Smooth muscle cell (in vitro differentiated cells): ENCODE results near the gene ZNF366. TPM values are rescaled to one million over a fixed set of nuclear protein-coding genes. Genes with fewer than 3 reads are reported as not detected.

Source experiments
- DNase-seq: peaks from one replicate; lab custom pipeline; 2025; ENCODE audit not compliant: unreplicated experiment; lab: John Stamatoyannopoulos, UW
- H2AFZ ChIP-seq: fragments of 200-600 bp; sonication (generic); 2 replicates; pipeline ENCODE4 v1.6.0; 2016; ENCODE audit warnings: antibody characterized with exemption, low read depth, mild to moderate bottlenecking
- H3F3A ChIP-seq: fragments of 200-600 bp; sonication (generic); 2 replicates; pipeline ENCODE4 v1.6.0; 2017; ENCODE audit warnings: antibody characterized with exemption, low read depth
- H3K27ac ChIP-seq: fragments of 200-600 bp; sonication (generic); 2 replicates; pipeline ENCODE4 v1.5.1; 2016; ENCODE audit warnings: low read depth, mild to moderate bottlenecking
- H3K27me3 ChIP-seq: fragments of 200-600 bp; sonication (generic); 2 replicates; pipeline ENCODE4 v1.6.1; 2016; ENCODE audit warnings: low read depth, mild to moderate bottlenecking
- H3K36me3 ChIP-seq: fragments of 200-600 bp; sonication (generic); 2 replicates; pipeline ENCODE4 v1.5.1; 2016; ENCODE audit warnings: low read depth
- H3K4me1 ChIP-seq: fragments of 200-600 bp; sonication (generic); 2 replicates; pipeline ENCODE4 v1.5.1; 2016; ENCODE audit warnings: low read depth
- H3K4me2 ChIP-seq: fragments of 200-600 bp; sonication (generic); 2 replicates; pipeline ENCODE4 v1.6.0; 2016; ENCODE audit warnings: mild to moderate bottlenecking
- H3K4me3 ChIP-seq: fragments of 200-600 bp; sonication (generic); 2 replicates; pipeline ENCODE4 v1.5.1; 2016; ENCODE audit warnings: mild to moderate bottlenecking
- H3K79me2 ChIP-seq: fragments of 200-600 bp; sonication (generic); 2 replicates; pipeline ENCODE4 v1.6.0; 2016; ENCODE audit warnings: low read depth, mild to moderate bottlenecking
- H3K9ac ChIP-seq: fragments of 200-600 bp; sonication (generic); 2 replicates; pipeline ENCODE4 v1.6.0; 2016; ENCODE audit warnings: low read depth
- H3K9me3 ChIP-seq: fragments of 200-600 bp; sonication (generic); replicated peaks from 2 replicates; pipeline ENCODE4 v1.5.1; 2016; ENCODE audit warnings: low read depth
- H4K20me1 ChIP-seq: fragments of 200-600 bp; sonication (generic); 2 replicates; pipeline ENCODE4 v1.6.0; 2016; ENCODE audit warnings: low read depth
- WGBS: methylation state at CpG from one replicate; pipeline ENCODE4 v1.1.7; 2016; ENCODE audit warnings: low lambda C conversion rate; 5-methylcytosine and 5-hydroxymethylcytosine counted together
- polyA plus RNA-seq: library from polyadenylated mRNA; unstranded; fragments of >200 nt; fragmentation: Nextera tagmentation; extraction: Ambion mirVana; gene quantifications from 2 replicates; pipeline ENCODE4 v1.2.1, GENCODE V29; 2016
- total RNA-seq: library from RNA; depleted of rRNA; stranded (reverse); fragments of >200 nt; gene quantifications from 2 replicates; pipeline ENCODE4 v1.2.3, GENCODE V29; 2014
- TF ChIP-seq, protein P1 (sequence below): fragments of 200-600 bp; sonication (generic); IDR thresholded peaks from 2 replicates; pipeline ENCODE4 v1.5.1; 2017; ENCODE audit warnings: borderline replicate concordance, mild to moderate bottlenecking, antibody characterized with exemption; ENCODE audit not compliant: insufficient read depth, poor library complexity, severe bottlenecking

ZNF366 gene
- total and polyA plus RNA-seq, 2 experiments from 2014 or later = not detected

DNA sequence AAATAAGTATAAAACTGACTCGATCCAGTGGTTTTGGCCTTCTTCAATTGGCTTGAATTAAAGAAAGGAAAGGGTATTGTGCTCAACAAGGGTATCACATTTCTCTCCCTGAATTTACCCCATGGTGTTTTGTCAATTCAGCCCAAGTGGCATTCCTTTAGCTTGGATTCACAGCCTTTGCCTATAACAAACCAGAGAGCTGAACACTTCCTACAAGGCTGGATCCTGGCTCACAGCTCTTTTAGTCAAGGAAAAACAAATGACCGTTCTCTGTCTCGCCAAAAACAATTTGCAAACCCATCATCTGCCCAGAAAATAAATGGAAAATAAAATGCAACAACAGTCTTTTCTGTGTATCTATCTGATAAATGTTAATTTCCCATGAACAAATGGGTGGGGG is 5.7 kb downstream of the ZNF366 start:
- no peak overlapping the region for H3K27ac ChIP-seq
- no peaks in the 10 kb centered on the region for H3K79me2 ChIP-seq
- H3K9me3 ChIP-seq = no peaks in the 10 kb centered on the region
- no peak overlapping the region for H3K4me2 ChIP-seq
- H3K9ac ChIP-seq = no peak overlapping the region
- H3K36me3 ChIP-seq = no peaks in the 10 kb centered on the region
- TF ChIP-seq, protein P1, sequence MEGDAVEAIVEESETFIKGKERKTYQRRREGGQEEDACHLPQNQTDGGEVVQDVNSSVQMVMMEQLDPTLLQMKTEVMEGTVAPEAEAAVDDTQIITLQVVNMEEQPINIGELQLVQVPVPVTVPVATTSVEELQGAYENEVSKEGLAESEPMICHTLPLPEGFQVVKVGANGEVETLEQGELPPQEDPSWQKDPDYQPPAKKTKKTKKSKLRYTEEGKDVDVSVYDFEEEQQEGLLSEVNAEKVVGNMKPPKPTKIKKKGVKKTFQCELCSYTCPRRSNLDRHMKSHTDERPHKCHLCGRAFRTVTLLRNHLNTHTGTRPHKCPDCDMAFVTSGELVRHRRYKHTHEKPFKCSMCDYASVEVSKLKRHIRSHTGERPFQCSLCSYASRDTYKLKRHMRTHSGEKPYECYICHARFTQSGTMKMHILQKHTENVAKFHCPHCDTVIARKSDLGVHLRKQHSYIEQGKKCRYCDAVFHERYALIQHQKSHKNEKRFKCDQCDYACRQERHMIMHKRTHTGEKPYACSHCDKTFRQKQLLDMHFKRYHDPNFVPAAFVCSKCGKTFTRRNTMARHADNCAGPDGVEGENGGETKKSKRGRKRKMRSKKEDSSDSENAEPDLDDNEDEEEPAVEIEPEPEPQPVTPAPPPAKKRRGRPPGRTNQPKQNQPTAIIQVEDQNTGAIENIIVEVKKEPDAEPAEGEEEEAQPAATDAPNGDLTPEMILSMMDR = no peak
- H3K4me3 ChIP-seq = no peak overlapping the region
- H4K20me1 ChIP-seq = no peaks in the 10 kb centered on the region
- no peak for DNase-seq
- no peaks in the 10 kb centered on the region for H3K27me3 ChIP-seq
- no peak overlapping the region for H2AFZ ChIP-seq
- 92% methylated on average over 3 of the region's 3 CpGs for WGBS
- no peaks in the 10 kb centered on the region for H3K4me1 ChIP-seq
- no peaks in the 10 kb centered on the region for H3F3A ChIP-seq

DNA sequence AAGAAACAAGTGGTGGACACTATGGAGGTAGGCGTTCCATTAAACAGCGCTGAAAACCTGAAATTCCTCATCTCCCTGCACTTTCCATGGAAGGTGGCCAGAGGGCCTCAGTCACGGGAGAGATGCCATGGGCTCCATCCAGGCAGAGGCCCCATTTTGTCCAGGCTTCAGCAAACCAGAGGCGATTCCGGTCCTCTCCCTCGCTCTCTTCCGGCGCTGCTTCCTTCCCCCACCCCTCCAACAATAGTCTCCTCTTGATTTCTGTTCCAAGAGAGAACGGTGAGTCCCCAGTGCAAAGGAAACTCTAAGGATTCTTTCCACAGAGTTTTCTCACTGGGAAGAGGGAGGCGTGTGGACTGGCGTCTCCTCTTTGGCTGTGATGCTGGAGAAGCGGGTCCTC is 7.5 kb downstream of the ZNF366 start:
- Histone ChIP-seq H3K36me3 (no peaks in the 10 kb centered on the region), H3K27me3 (no peaks in the 10 kb centered on the region), H3K79me2 (no peaks in the 10 kb centered on the region), H3K9ac (no peak overlapping the region), H3K4me2 (no peak overlapping the region), H3K4me1 (no peaks in the 10 kb centered on the region), H4K20me1 (no peaks in the 10 kb centered on the region), H3K9me3 (no peaks in the 10 kb centered on the region), H3K27ac (no peak overlapping the region), H3K4me3 (no peak overlapping the region), H2AFZ (no peak overlapping the region), H3F3A (no peaks in the 10 kb centered on the region)
- WGBS = 93% methylated on average over 12 of the region's 12 CpGs
- TF ChIP-seq, protein P1 = no peak
- no peak for DNase-seq

DNA sequence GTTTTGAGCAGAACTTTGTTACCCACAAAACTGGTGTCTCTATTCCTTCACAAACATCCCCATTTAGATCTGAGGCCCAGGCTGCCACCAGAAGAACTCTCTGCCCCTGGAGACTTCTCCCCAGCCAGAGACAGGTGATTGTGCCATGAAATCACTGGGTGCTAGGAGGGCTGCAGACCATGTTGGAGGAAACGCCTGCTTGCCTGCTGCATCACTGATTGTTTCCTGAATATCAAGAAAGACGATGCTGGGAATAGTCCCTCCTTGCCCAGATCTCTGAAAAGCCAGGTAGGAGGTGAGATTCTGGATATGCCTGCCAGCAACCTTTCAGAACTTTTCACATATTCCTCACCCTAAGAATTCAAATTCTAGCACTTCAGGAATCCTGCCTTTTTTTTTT is 8.1 kb downstream of the ZNF366 start:
- no peak for DNase-seq
- Histone ChIP-seq H3K4me3 (no peak overlapping the region), H3K36me3 (no peaks in the 10 kb centered on the region), H4K20me1 (no peaks in the 10 kb centered on the region), H3K27ac (no peak overlapping the region), H3K9me3 (no peaks in the 10 kb centered on the region), H3F3A (no peaks in the 10 kb centered on the region), H3K4me2 (no peak overlapping the region), H3K27me3 (no peaks in the 10 kb centered on the region), H3K9ac (no peak overlapping the region), H3K79me2 (no peaks in the 10 kb centered on the region), H2AFZ (no peak overlapping the region), H3K4me1 (no peaks in the 10 kb centered on the region)
- TF ChIP-seq, protein P1 = no peak
- 86% methylated on average over 2 of the region's 2 CpGs for WGBS

DNA sequence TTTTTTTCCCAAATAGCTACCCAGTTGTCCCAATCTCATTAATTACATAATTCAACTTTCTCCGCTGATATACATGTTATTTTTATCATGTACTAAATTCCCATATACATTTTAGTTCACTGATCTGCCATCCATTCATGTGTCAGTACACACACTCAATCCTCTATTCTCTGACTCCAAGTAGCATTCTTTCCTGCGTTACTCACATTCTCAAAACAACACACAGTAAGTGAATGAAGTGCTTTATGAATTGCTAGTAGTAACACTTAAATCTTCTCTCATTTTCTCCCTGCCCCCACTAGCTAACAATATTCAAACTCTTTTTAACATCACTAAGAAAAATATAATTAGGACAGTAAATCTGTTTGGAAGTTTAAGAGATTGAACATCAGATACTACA is 8.9 kb downstream of the ZNF366 start:
- Histone ChIP-seq H4K20me1 (no peaks in the 10 kb centered on the region), H3K36me3 (no peaks in the 10 kb centered on the region), H3K4me1 (no peaks in the 10 kb centered on the region), H3F3A (no peaks in the 10 kb centered on the region), H3K27me3 (no peaks in the 10 kb centered on the region), H2AFZ (no peak overlapping the region), H3K79me2 (no peaks in the 10 kb centered on the region), H3K4me2 (no peak overlapping the region), H3K27ac (no peak overlapping the region), H3K9me3 (no peaks in the 10 kb centered on the region), H3K9ac (no peak overlapping the region), H3K4me3 (no peak overlapping the region)
- TF ChIP-seq, protein P1 = no peak
- no peak for DNase-seq
- WGBS = 44% methylated on average over 2 of the region's 2 CpGs
